NCI-H748 (cell line): ENCODE data around the gene MVK.

Source experiments
- DNase-seq: peaks from one replicate; lab custom pipeline; 2025; ENCODE audit not compliant: unreplicated experiment; lab: John Stamatoyannopoulos, UW

The MVK gene

GRCh38 chr12:109626378-109627115 lies 53.0 kb downstream of the MVK start:
- DNase-seq = no peak

- no peak for DNase-seq
Observed at GRCh38 chr12:109627633-109628032, 54.0 kb downstream of the MVK start.

- DNase-seq = no peak
Observed at GRCh38 chr12:109630107-109630506, 56.5 kb downstream of the MVK start.

- DNase-seq = no peak
Observed at GRCh38 chr12:109630815-109631214, 57.2 kb downstream of the MVK start.

GRCh38 chr12:109631302-109631701 lies 57.7 kb downstream of the MVK start:
- no peak for DNase-seq

- DNase-seq = no peak
Observed at GRCh38 chr12:109631751-109632150, 58.2 kb downstream of the MVK start.

GRCh38 chr12:109632342-109632741 lies 58.7 kb downstream of the MVK start:
- peak; percentile 54 for DNase-seq

GRCh38 chr12:109635717-109636116 lies 62.1 kb downstream of the MVK start:
- DNase-seq = no peak

GRCh38 chr12:109637348-109637747 lies 63.8 kb downstream of the MVK start:
- DNase-seq = peak; percentile 57

GRCh38 chr12:109637996-109638395 lies 64.4 kb downstream of the MVK start:
- no peak for DNase-seq

GRCh38 chr12:109638735-109639134 lies 65.1 kb downstream of the MVK start:
- no peak for DNase-seq

- no peak for DNase-seq
Observed at GRCh38 chr12:109639151-109639872, 65.7 kb downstream of the MVK start.

GRCh38 chr12:109640961-109641360 lies 67.4 kb downstream of the MVK start:
- DNase-seq = no peak

- DNase-seq = no peak
Observed at GRCh38 chr12:109641422-109641821, 67.8 kb downstream of the MVK start.

GRCh38 chr12:109642506-109643132 lies 69.0 kb downstream of the MVK start:
- no peak for DNase-seq

- DNase-seq = no peak
Observed at GRCh38 chr12:109645194-109645593, 71.6 kb downstream of the MVK start.

- DNase-seq = no peak
Observed at GRCh38 chr12:109645708-109646107, 72.1 kb downstream of the MVK start.
